Right ventricle myocardium superior (tissue), 1 donor: Measurements from ENCODE around the gene PDGFC. TPM values are rescaled to one million over a fixed set of nuclear protein-coding genes. Genes with fewer than 3 reads are reported as not detected.
"Not testable (repeated sequence)": the region's sequence is repeated elsewhere in the genome, so short reads cannot be mapped to it uniquely, and the experiment has no call there.

Experiments
- ATAC-seq: fragments of 200-7000 bp; cut with Tn5 transposase; one replicate; pipeline ENCODE4 v1.9.1; 2020; ENCODE audit warnings: mild to moderate bottlenecking; ENCODE audit not compliant: poor library complexity
- DNase-seq: peaks from one replicate; pipeline ENCODE4 v3.0.0-alpha.2; 2020
- intact Hi-C: fragments of 100-400 bp; cut with DNase I; formaldehyde crosslinking; loops from one replicate; pipeline ENCODE4 v1.11.2; 2022
- total RNA-seq: library from RNA; stranded (reverse); fragmentation: NEBNext Ultra II Directional; extraction: Animal tissue kit (Norgen Biotek cat#: 25700); gene quantifications from one replicate; pipeline ENCODE4 v1.2.1, GENCODE V29; 2021
- donor health status: DM: no; HTN: yes; CAD: no; lungs with severe emphysema.

The PDGFC gene
- total RNA-seq, 1 donor from 2014 or later = 14.9 TPM

DNA sequence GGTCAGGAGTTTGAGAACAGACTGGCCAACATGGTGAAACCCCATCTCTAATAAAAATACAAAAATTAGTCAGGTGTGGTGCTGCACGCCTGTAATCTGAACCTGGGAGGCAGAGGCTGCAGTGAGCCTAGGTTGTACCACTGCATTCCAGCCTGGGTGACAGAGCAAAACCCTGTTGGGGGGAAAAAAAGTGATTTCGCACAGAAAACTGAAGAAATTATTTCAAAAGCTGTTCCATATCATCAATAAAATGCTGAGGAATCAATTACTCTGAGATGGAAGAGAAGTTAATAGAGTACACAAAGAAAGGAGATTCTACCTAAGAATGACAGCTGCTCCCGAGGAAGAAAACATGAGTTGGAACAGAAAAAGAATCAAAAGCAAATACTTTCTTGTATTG lies 95.9 kb downstream of the PDGFC start:
- no peak for DNase-seq
- intact Hi-C loops = no loop called here

DNA sequence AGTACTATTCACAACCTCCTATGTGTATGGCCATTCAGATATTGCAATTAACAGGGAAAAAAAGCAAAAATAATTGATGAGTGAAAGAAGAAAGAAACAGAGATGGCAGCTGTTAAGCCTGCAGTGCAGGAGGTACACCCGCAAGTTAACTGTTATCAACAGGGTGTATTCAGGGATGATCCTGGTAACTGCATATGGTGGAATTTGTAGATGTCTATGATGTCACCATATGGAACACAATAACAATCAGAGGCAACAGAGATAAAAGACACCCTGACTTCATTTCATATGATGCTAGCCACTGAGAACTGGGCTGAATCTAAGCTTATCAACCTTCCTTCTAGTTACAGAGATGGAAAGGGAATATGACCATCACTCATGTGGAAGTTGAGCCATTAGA lies 96.5 kb downstream of the PDGFC start:
- no peak for ATAC-seq
- no peak for DNase-seq
- intact Hi-C loops = no loop called here

More for the DNA sequence above, 95.9 kb downstream of the PDGFC start:
- ATAC-seq = no peak

DNA sequence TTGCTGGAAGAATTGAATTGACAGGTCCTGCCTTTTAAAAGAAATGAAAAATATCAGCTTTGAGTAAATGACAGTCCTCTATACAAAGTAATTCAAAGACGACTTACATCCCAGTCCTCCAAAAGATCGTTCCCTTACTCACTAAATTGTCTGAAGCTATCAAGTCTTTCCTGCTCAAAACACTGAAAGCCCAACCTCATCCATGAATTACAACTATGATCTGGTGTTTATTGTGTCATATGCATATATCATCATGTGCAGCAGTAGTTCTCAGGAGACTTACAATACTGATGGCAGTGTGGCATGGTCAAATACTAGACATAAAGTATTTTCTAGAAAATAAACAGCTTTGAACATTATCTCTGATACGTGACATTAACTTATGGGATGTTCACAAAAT lies 97.8 kb downstream of the PDGFC start:
- intact Hi-C loops = no loop called here
- DNase-seq (no peak), ATAC-seq (no peak)

DNA sequence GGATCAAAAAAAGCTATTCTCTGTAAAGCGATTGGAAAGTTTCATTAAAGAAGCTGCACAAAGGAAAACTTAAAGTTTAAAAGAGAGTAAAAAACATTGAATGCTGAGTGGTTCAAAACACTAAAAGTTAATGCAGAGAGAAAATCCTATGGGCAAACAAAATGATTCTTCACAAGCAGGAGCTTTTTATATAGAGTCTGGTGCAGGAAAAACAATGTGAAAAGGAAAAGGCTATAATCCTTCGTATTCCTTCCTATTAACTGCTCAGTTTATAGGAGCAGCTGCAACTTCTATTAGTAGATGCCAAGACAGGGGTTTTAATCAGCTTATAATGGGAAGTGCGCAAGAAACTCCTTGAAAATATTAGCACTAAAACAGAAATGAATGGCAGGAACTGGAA lies 100.7 kb downstream of the PDGFC start:
- no peak for ATAC-seq
- intact Hi-C loops = no loop called here
- DNase-seq = no peak

DNA sequence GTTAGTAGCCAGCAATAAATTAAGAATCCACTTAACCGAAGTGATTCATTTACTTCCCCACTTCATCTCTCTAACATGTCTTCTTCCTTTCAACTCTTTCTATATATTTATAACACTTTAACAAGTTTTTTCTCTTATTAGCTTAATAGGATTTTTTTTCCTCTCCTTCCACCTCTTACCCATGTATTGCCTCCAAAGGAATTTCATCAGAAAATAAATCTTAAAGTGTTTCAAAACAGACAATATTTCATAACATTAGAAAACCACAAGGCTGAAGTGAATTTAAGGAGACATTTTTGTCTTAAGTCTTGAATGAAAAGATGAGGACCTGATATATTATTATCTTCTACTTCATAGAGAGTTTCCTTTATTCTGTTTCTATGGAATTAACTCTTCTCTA lies 101.5 kb downstream of the PDGFC start:
- no peak for ATAC-seq
- DNase-seq = no peak
- intact Hi-C loops = no loop called here

DNA sequence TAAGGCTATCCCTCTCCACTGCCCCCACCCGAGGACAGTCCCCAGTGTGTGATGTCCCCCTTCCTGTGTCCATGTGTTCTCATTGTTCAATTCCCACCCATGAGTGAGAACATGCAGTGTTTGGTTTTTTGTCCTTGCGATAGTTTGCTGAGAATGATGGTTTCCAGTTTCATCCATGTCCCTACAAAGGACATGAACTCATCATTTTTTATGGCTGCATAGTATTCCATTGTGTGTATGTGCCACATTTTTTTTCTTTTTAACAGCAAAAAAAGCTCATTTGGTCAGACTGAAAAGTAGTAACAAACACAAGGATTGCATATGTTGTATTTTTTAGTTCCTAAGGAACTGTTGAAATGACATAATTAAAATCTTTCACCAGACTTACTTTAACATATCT lies 105.5 kb downstream of the PDGFC start:
- ATAC-seq, DNase-seq, intact Hi-C loops: not testable (repeated sequence)

DNA sequence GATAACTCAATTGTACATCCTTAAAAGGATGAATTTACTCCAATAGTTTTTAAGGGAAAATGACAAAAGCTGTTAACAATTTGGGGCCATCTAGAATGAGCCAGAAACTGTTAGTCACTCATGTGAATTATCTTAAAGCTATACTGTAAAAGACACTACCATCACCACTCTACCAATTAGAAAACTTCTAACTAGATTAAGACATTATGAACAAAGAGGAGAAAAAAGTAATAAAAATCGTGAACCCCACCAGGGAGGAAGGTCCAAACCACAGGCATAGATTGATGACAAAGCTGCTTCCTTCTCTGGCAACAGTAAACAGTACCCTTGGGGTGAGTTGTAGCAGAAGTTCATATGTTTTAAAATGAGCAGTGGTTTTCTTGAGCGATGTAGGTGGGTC lies 106.1 kb downstream of the PDGFC start:
- no peak for DNase-seq
- ATAC-seq = no peak
- intact Hi-C loops = no loop called here

DNA sequence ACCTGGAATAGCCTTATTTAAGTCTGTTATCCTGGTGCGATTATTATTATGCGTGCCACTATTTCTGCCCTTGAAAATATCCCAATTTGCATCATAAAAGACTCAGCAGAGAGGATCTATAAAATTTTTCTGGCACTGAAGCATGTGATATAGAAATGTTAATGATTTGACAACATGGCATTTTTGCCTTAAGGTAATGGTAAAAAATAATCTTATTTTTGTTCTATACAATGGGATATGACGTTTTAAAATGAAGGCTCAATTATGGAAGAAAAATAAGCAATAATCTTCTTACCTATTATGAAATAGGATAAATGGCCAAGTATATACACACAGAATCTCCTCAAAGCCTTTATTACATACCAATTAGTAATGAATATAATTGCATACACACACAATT lies 113.5 kb downstream of the PDGFC start:
- intact Hi-C loops = no loop called here
- no peak for DNase-seq
- no peak for ATAC-seq

DNA sequence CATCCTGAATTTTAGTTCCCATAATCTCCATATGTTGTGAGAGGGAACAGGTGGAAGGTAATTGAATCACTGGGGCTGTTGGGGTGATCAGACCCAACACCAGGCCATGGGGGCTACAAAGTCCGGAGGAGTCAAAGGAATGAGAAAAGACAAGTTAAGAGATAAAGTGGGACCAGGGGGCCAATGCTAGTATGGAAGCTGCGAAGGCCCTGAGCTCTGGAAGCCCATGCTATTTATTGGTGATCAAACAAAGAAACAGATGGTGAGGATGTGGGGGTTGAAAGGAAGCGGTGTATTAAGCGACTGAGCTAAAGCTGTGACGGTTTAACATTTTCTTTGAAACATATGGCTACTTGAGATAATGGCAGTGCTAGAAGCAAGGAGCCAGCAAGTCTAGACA lies 132.8 kb downstream of the PDGFC start:
- intact Hi-C loops = no loop called here

DNA sequence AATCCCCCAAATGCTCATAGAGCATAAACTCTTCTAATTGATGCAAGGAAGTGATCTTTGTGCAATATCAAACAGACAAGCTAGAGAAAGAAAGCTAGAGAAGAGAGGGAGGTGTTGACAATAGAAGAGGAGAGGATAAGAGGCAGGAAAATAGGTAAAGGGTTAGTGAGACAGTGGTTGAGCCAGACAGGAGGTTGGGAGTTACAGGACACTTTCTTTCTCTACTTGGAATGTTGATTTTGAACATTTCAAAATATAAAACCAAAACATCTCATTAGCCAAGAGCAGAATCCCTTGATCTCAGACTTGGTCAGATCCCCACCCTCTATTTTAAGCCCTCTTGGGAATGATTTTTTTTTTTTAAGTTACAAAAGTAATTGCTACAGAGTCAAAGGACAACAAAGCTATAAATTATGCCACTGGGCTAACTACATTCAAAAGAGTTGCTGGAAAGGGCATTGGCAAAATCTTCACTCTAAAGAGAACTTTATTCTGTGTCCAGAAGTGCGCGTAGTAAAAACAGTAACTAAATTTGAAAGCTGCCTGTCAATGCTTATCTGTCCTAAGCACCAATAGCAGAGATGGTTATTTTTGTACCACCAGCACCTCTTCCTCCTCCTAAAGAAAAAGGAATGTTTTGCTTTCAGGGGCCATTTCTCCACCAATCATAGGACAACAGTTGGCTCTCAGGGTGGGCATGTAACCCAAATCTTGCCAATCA lies 133.8 kb downstream of the PDGFC start:
- intact Hi-C loops = no loop called here
- peak; percentile 90 for ATAC-seq
- no peak for DNase-seq

More for the DNA sequence above, 132.8 kb downstream of the PDGFC start:
- ATAC-seq = no peak
- no peak for DNase-seq

DNA sequence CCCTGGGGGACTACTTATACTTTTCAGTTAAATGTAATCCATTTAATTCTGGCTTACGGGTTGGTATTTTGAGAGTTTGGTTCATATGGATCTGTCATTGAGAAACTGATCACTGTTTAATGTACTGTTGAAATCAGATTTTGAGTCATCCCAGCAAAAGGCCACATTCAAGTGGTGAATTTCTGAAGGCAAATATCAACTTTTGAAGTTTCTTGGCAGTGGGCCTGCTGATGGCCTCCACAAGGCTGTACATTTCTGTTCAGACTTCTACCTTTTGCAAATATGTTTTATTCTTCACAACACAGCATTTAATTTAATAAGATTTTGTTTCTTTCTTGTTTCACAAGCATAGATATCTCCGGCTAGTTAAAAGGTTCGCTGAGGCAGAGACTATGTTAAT lies 138.7 kb downstream of the PDGFC start:
- no peak for DNase-seq
- ATAC-seq = no peak
- intact Hi-C loops = no loop called here

DNA sequence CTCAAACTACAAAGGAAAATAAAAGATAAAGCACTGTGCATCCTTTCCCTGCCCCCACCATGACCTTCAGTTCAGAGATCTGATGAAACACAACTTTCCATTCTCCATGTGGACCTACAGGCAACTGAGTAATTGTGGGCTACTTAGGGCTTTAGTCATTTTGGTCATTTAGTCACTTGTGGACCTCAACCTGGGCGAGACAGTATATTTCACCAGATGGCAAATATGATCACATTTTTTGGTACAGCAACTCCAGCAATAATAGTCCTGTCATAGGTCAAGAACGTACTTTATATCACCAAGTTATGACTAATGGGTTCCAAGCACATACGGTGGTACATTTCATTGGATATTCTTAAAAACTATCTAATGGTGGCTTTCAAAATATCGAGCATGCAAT lies 141.2 kb downstream of the PDGFC start:
- intact Hi-C loops = no loop called here
- ATAC-seq (no peak), DNase-seq (no peak)

DNA sequence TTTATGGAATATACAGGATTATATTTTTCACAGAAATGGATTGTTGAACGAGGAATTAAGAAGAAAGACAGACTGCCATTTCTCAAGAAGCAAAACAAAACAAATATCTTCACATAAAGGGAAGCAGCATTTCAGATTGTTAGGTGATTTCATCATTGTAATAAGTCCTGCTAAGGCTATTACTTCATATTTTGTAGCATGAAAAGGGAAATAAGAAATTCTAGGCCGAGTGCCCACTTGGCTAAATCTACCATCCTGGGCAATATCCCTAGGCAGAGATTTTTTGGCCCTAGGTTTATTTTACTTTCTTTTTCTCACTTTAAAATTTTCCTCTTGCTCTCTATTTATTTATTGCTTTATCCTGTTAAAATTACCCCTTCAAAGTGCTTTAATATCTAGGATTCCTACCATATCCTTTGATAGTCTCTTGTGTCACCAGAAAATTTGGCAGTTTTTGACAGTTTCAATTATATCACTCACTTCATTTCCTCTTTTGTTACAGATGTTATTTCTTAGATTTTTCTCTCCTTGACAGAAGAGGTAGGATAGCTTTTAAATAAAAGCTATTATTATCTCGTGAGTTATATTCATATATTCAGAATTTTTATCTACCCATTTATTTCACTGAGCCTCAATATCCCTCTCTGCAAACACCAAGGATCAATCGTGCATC lies 142.3 kb downstream of the PDGFC start:
- intact Hi-C loops = no loop called here
- DNase-seq (no peak), ATAC-seq (peak; percentile 69)

DNA sequence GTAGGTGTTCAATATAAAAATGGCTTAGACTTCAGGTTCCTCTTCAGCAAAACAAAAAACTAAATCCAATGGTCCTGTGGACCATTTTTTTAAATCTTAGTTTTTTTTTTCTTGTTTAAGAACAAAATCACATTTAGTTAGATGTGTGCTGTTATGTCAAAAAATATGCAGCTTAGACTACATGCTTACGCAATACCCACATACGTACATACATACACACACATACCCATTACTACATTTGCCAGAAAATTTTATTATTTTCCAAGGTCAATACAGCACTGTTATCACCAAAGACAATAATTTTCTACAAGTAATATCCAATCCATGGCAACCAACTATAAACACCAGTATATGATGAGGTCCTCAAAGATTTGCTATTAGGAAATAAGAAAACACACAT lies 144.1 kb downstream of the PDGFC start:
- ATAC-seq (no peak), DNase-seq (no peak)
- intact Hi-C loops = no loop called here

DNA sequence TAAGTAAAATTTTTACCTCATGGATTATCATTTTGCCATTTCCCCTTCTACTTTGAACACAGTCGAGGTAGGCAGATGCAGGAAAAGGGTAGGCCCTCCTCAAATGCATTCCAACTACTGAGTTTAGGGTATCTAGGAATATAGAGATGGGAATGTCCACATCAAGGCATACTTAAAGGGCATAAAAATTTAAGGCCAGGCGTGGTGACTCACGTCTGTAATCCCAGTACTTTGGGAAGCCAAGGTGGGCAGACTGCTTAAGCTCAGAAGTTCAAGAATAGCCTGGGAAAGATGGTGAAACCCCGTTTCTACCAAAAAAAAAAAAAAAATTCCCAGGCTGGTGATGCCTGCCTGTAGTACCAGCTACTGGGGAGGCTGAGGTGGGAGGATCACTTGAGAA lies 146.5 kb downstream of the PDGFC start:
- DNase-seq (no peak), ATAC-seq (no peak)
- intact Hi-C loops = no loop called here

DNA sequence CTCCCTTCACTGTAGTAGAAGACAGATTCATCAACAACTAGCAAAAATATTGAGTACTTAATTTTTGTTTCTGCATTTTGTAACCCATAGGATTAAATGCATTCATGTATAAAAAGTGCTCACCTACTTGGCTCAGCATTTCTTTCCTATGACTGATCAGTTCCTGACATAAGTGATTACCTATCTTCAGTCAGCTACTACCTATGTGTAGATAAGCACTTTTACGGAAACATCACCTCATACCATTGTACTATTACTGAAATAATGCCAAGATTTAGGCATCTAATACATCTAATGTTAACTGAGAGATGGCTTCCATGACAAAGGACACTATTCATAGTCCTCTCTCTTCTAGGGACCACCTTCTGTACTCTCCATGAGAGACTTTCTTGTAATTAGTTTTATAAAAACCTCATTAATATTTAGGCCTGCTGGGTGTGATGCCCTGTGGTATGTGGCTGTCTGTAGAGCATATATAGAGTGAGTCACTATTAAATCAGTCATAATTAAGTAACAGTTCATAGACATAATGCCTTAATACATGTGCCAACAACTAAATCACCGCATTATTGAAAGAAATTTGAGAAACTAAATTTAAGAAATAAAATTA lies 147.0 kb downstream of the PDGFC start:
- intact Hi-C loops = no loop called here
- DNase-seq (no peak), ATAC-seq (no peak)

DNA sequence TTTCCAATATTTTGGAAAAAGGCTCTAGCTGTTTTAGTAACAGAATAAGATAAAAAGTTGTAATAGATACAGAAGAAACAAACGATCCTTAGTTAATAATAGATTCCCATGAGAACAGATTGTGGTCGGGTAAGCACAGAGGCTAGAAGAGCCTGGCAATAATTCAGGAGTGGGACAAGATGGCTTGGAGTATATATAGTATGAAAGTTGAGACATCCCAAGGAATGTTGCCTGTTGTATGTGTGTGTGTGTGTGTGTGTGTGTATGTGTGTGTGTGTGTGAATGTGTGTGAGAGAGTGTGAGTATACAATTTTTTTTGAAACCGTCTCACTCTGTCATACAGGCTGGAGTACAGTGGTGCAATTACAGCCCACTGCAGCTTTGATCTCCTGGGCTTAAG lies 150.7 kb downstream of the PDGFC start:
- intact Hi-C loops = no loop called here
- ATAC-seq = peak; percentile 39

DNA sequence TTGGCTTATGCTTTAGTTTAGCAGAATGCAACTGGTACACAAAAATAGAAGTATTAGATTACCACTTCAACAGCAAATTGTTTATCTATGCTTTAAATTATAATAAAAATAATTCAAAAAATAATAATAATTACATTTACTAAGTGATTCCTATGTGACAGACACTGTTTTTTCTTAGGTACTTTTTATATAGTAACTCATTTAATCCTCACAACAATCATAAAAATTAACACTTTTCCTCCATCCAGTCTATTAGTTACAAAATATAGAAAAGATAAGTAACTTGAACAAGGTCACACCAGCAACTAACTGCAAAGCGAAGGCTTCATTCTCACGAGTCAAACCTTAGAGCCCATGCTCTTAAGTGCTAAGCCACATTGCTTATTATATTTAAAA lies 155.2 kb downstream of the PDGFC start:
- ATAC-seq (no peak), DNase-seq (no peak)
- intact Hi-C loops = no loop called here

More for the DNA sequence above, 150.7 kb downstream of the PDGFC start:
- DNase-seq = no peak

DNA sequence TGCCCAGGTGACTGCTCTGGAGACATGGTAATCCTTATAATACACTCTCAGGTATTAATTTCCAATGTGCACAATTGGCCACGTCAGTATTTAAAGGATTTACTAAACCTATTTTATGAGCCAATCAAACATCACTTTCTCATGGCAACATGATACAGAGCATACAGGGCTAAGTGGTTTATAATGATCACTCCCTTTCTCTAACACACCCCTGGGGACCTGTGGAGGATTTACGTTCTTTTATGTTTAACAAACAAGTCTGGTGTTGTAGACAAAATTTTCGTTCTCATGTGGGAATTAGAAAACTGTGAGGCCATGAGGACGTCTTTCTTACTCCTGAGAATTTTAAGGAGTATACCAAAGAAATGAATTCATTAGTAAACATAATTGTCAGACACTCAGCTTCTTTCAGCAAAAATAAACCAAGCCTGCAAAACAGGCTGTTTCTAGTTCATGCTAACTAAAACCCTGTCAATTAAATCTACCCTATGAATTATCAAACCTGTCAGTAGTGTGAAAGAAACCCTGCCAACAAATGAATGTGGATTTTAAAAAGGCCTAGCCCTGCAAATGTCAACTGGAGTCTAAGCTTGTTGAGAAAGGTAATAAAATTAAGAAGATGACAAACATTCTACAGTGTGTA lies 155.8 kb downstream of the PDGFC start:
- no peak for ATAC-seq
- intact Hi-C loops = no loop called here
- no peak for DNase-seq

DNA sequence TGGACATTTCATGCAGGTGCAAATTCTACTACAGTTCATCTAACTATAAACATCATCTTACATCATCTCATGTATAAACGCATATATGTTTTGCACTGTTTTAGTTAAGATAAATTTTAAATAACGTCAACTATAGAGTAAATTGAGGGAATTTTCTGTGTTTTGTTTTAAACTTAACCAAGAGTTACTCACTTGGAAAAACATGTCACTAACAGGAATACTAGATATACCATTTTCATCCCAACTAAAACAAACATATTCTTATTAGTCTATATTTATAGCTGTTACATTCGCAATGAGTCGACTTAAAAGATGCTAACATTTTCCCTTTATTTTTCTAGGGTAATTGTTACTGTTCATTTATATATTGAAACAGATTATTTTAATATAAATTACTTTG lies 159.6 kb downstream of the PDGFC start:
- DNase-seq (no peak), ATAC-seq (no peak)
- intact Hi-C loops = no loop called here
